Breast epithelium (tissue), 3 donors: ENCODE results near the gene TBC1D9B.

Experiments
- POLR2AphosphoS5 ChIP-seq, 3 donors: sonication (generic); formaldehyde crosslinking; IDR thresholded peaks; one replicate each; pipeline ENCODE4 v1.6.1; 2017; ENCODE audit warnings: antibody characterized with exemption in 3 of 3
- TF ChIP-seq, protein P1 (sequence below), 3 donors: fragments of 450-650 bp; IDR thresholded peaks; one replicate each; pipeline ENCODE4 v1.5.1; 2016 to 2017; ENCODE audit warnings: antibody characterized with exemption in 3 of 3, mild to moderate bottlenecking in 3 of 3, moderate library complexity in 3 of 3

DNA sequence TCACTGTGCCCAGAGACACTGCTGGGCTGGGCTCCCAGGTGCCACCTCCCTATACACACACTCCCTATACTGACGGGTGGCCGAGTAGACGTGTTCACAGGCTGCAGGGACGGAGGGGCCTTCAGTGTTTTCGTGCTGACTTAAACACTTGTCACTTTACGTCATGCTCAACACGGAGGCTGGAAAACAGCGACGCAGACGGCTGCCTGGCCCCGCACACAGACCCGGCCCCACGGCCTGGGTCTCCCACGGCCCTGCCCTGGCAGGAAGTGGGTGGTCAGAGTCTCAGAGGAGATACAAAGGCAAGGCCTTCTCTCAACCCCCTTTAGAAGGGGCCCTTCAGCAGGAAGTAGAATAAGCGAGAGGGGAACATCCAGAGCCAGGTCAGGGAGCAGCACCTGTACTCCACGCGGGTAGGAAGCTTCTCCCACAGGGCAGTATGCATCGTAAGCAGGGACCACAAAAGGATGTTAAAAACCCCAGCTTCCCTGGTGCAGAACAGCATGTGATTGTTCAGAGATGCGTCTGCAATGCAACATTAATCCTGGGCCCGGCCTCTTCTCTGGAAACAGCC lies 11.9 kb upstream of the TBC1D9B start:
- TF ChIP-seq, protein P1, sequence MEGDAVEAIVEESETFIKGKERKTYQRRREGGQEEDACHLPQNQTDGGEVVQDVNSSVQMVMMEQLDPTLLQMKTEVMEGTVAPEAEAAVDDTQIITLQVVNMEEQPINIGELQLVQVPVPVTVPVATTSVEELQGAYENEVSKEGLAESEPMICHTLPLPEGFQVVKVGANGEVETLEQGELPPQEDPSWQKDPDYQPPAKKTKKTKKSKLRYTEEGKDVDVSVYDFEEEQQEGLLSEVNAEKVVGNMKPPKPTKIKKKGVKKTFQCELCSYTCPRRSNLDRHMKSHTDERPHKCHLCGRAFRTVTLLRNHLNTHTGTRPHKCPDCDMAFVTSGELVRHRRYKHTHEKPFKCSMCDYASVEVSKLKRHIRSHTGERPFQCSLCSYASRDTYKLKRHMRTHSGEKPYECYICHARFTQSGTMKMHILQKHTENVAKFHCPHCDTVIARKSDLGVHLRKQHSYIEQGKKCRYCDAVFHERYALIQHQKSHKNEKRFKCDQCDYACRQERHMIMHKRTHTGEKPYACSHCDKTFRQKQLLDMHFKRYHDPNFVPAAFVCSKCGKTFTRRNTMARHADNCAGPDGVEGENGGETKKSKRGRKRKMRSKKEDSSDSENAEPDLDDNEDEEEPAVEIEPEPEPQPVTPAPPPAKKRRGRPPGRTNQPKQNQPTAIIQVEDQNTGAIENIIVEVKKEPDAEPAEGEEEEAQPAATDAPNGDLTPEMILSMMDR (IDR thresholded peaks at IDR 0.05), result no peak
- no peak for TF ChIP-seq POLR2AphosphoS5 (IDR thresholded peaks at IDR 0.05)
